Measurements from ENCODE around the gene NTM.

- TF ChIP-seq CTCF (IDR thresholded peaks at IDR 0.05) (no peak), POLR2A (IDR thresholded peaks at IDR 0.05) (no peak), POLR2AphosphoS5 (IDR thresholded peaks at IDR 0.05) (no peak), EP300 (IDR thresholded peaks at IDR 0.05) (no peak)
These were observed 585.5 kb downstream of the NTM start for GRCh38 chr11:131955904-131956303.
